Chondrocyte (in vitro differentiated cells): Measurements from ENCODE around the gene PRRT2. TPM values are rescaled to one million over a fixed set of nuclear protein-coding genes. Genes with fewer than 3 reads are reported as not detected.
A peak's percentile ranks its signal among the peaks of the same experiment; 100 is the strongest.

Source experiments
- DNase-seq: peaks from one replicate; pipeline ENCODE4 v3.0.0; 2021; ENCODE audit warnings: mixed read lengths, low spot score
- H3K27ac Mint-ChIP-seq: one replicate; pipeline ENCODE4 v1.8.0; 2021; ENCODE audit warnings: mild to moderate bottlenecking, moderate library complexity, mixed read lengths; ENCODE audit not compliant: unreplicated experiment
- H3K27me3 Mint-ChIP-seq: 2 replicates; pipeline ENCODE4 v1.8.0; 2021; ENCODE audit warnings: low read depth, mixed read lengths
- H3K36me3 Mint-ChIP-seq: 2 replicates; pipeline ENCODE4 v1.8.0; 2021; ENCODE audit warnings: low read depth, mixed read lengths
- H3K4me1 Mint-ChIP-seq: 2 replicates; pipeline ENCODE4 v1.8.0; 2021; ENCODE audit warnings: low read depth, mild to moderate bottlenecking, mixed read lengths
- H3K4me3 Mint-ChIP-seq: one replicate; pipeline ENCODE4 v1.8.0; 2021; ENCODE audit warnings: mild to moderate bottlenecking, moderate library complexity, mixed read lengths; ENCODE audit not compliant: unreplicated experiment
- H3K9me3 Mint-ChIP-seq: 2 replicates; pipeline ENCODE4 v1.8.0; 2021; ENCODE audit warnings: low read depth, mixed read lengths
- CTCF ChIP-seq: fragments of 200-600 bp; sonication (generic); IDR thresholded peaks from 2 replicates; pipeline ENCODE4 v1.5.0; 2021; ENCODE audit warnings: antibody characterized with exemption, mild to moderate bottlenecking, moderate library complexity
- total RNA-seq: library from RNA; stranded (reverse); gene quantifications from 3 replicates; pipeline ENCODE4 v1.2.1, GENCODE V29; 2021

The PRRT2 gene
- total RNA-seq, 1 donor from 2014 or later = 5.2 TPM

- peak within 1 kb of the TSS; percentile 99 for H3K27ac Mint-ChIP-seq
- no peak for DNase-seq
- no peaks in the 10 kb centered on the region for H3K9me3 Mint-ChIP-seq
- H3K36me3 Mint-ChIP-seq = peaks cover 13% of the 10 kb centered on the region
- TF ChIP-seq CTCF = peak; percentile 78
- no peaks in the 10 kb centered on the region for H3K27me3 Mint-ChIP-seq
- H3K4me3 Mint-ChIP-seq = peak within 1 kb of the TSS; percentile 99
- H3K4me1 Mint-ChIP-seq = peaks cover 22% of the 10 kb centered on the region
Observed at GRCh38 chr16:29862884-29863668, 51.1 kb downstream of the PRRT2 start, which contains the start of gene CDIPT. CDIPT (minus strand) TSS chr16:29863226; CDS start chr16:29862857, 369 bp downstream.

- peaks cover 19% of the 10 kb centered on the region for H3K4me1 Mint-ChIP-seq
- H3K27ac Mint-ChIP-seq = peak overlapping the region; percentile 99
- no peaks in the 10 kb centered on the region for H3K27me3 Mint-ChIP-seq
- TF ChIP-seq CTCF = peak; percentile 38
- peak overlapping the region; percentile 99 for H3K4me3 Mint-ChIP-seq
- H3K36me3 Mint-ChIP-seq = peaks cover 9% of the 10 kb centered on the region
- no peak for DNase-seq
- H3K9me3 Mint-ChIP-seq = no peaks in the 10 kb centered on the region
Observed at GRCh38 chr16:29863669-29863984, 51.6 kb downstream of the PRRT2 start.

GRCh38 chr16:29864205-29864604 lies 52.2 kb downstream of the PRRT2 start:
- no peaks in the 10 kb centered on the region for H3K9me3 Mint-ChIP-seq
- DNase-seq = no peak

More at GRCh38 chr16:29864205-29864604, 52.2 kb downstream of the PRRT2 start:
- no peaks in the 10 kb centered on the region for H3K27me3 Mint-ChIP-seq
- H3K4me1 Mint-ChIP-seq = peaks cover 16% of the 10 kb centered on the region
- H3K27ac Mint-ChIP-seq = no peak overlapping the region
- peaks cover 7% of the 10 kb centered on the region for H3K36me3 Mint-ChIP-seq
- no peak overlapping the region for H3K4me3 Mint-ChIP-seq
- no peak for TF ChIP-seq CTCF

Other genes with a start within 250 kb of the PRRT2 start
- gene SPN, start 148.9 kb upstream of the PRRT2 start, total RNA-seq = not detected in 3 replicates
- gene QPRT, start 133.0 kb upstream of the PRRT2 start, total RNA-seq = 19.5 to 21.8 TPM (median 20.7 TPM) in 3 replicates
- not detected in 3 replicates for gene C16orf54, start 66.2 kb upstream of the PRRT2 start, total RNA-seq
- gene ZG16, start 33.9 kb upstream of the PRRT2 start, total RNA-seq = not detected in 3 replicates
- 13.5 to 24.3 TPM (median 14.1 TPM) in 3 replicates for gene KIF22, start 21.4 kb upstream of the PRRT2 start, total RNA-seq
- 318 to 359 TPM (median 358 TPM) in 3 replicates for gene MAZ, start 5.7 kb upstream of the PRRT2 start, total RNA-seq
- gene PAGR1, start 4.0 kb downstream of the PRRT2 start, total RNA-seq = 22.3 to 40.2 TPM (median 23.0 TPM) in 3 replicates
- gene MVP, start 8.3 kb downstream of the PRRT2 start, total RNA-seq = 101 to 132 TPM (median 106 TPM) in 3 replicates
- gene CDIPT, start 51.0 kb downstream of the PRRT2 start, total RNA-seq = 73.5 to 79.7 TPM (median 78.3 TPM) in 3 replicates
- 10.9 to 17.0 TPM (median 16.3 TPM) in 3 replicates for gene SEZ6L2, start 87.4 kb downstream of the PRRT2 start, total RNA-seq
- gene ASPHD1, start 88.3 kb downstream of the PRRT2 start, total RNA-seq = 2.4 to 3.2 TPM (median 2.9 TPM) in 3 replicates
- gene KCTD13, start 114.0 kb downstream of the PRRT2 start, total RNA-seq = 19.3 to 21.1 TPM (median 20.3 TPM) in 3 replicates
- gene TMEM219, start 149.9 kb downstream of the PRRT2 start, total RNA-seq = 111 to 122 TPM (median 120 TPM) in 3 replicates
- gene TAOK2, start 161.7 kb downstream of the PRRT2 start, total RNA-seq = 50.0 to 56.6 TPM (median 50.1 TPM) in 3 replicates
- gene HIRIP3, start 183.4 kb downstream of the PRRT2 start, total RNA-seq = 8.4 to 14.0 TPM (median 9.9 TPM) in 3 replicates
- 57.1 to 68.5 TPM (median 64.6 TPM) in 3 replicates for gene INO80E, start 184.0 kb downstream of the PRRT2 start, total RNA-seq
- gene DOC2A, start 198.8 kb downstream of the PRRT2 start, total RNA-seq = 0.15 to 0.29 TPM in 2 of 3 replicates, not detected in the other
- gene C16orf92, start 211.0 kb downstream of the PRRT2 start, total RNA-seq = not detected in 3 replicates
- 0.28 to 0.77 TPM (median 0.44 TPM) in 3 replicates for gene TLCD3B, start 219.1 kb downstream of the PRRT2 start, total RNA-seq